Stimulated activated CD8-positive, alpha-beta memory T cell treated with anti-CD3 and anti-CD28 coated beads, Interleukin-15, amount 100 ng/mL, for 4 hours (primary cell): ENCODE results near the gene PSMB5.

ENCODE experiments used
- DNase-seq, 2 donors: peaks; one replicate each; pipeline ENCODE4 v3.0.0-alpha.2; 2020; ENCODE audit warnings: low read depth in 2 of 2

PSMB5 gene

DNA sequence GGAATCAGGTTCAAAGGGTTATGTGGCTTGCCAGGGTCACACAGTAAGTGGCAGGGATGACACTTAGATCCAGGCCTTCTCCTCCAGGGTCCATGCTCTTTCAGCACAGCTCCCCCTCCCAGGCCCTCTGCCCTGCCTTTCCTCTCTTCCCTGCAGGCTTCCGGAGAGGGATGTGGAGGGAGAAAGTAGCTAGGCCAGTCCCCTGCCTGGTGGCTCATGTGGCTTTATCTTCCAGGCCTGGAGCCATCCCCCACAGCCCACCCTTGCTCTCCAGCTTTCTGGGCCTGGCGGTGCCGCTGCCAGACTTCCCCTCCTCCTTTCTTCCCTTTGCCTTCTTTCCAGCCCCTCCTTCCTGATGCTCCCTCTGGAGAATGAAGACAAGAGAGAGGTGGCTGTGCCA is 9.1 kb upstream of the PSMB5 start:
- DNase-seq: no peak

DNA sequence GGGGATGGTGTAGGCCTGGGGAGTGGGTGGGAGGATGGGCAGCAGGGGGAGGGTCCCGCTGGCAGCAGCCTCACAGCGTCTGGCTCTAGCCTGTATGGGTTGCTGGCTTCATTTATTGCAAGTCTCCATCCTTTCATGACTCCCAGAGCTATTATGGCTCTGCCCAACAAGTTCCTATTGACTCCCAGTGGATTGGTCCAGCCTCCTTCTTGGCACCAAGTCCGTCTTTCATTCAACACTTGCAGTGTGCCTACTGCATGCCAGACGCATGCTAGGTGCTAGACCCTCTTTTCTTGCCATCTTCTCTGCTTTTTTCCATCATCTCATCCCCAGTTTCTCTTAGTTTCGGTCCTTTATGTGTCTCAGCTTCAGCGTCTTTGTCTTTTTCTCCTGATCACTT is 8.4 kb upstream of the PSMB5 start:
- no peak for DNase-seq

DNA sequence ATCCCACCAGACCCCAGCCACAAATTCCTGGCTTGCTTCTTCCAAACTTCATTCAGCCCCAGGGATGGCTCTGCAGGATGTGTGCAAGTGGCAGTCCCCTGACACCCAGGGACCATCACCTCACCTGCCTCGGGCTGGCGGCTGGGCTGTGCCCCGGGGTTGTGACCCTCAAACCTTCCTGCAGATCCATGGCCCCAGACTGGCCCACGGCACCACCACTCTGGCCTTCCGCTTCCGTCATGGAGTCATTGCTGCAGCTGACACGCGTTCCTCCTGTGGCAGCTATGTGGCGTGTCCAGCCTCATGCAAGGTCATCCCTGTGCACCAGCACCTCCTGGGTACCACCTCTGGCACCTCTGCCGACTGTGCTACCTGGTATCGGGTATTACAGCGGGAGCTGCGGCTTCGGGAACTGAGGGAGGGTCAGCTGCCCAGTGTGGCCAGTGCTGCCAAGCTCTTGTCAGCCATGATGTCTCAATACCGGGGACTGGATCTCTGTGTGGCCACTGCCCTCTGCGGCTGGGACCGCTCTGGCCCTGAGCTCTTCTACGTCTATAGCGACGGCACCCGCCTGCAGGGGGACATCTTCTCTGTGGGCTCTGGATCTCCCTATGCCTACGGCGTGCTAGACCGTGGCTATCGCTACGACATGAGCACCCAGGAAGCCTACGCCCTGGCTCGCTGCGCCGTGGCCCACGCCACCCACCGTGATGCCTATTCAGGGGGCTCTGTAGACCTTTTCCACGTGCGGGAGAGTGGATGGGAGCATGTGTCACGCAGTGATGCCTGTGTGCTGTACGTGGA is 7.7 kb upstream of the PSMB5 start, which contains the start of gene PSMB11:
Gene PSMB11, plus strand, starts transcription at position 51 of the 804 bp plus-strand sequence. Its CDS starts 14 bp downstream, at position 65.
- DNase-seq: no peak

DNA sequence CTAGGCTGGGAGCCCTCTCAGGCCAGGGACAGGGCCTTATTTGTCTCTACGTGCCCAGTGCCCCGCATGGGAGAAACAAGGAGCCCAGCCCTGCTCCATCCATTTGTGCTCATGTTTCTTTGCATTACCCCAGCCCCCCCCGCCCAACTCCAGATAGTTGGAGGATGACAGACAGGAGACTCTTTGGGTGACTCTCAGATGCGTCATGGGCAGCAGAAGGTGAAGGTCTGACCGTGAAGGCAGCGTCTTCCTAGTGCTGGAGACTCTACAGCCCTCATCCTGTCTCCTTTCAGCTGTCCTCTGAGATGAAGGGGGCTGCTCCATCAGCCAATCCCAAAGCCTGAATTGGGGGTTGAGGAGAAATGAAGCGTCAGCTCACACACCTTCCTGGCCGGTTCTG is 7.0 kb upstream of the PSMB5 start:
- DNase-seq: no peak

DNA sequence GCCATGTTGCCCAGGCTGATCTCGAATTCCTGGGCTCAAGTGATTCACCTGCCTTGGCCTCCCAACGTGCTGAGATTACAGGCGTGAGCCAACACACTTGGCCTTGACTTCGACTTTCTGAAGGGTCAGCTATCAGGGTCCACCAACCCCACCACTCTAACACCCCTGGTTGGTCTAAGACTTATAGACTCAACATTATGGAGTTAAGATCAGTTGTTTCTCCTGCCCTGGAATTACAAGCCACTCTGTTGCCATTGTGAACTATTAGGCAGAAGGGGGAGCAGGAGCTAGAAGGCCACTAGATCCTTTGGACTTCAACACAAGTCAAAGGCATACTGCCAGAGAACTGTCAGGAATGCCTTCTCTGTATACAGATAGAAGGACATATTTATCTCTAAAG is 5.4 kb upstream of the PSMB5 start:
- no peak for DNase-seq

DNA sequence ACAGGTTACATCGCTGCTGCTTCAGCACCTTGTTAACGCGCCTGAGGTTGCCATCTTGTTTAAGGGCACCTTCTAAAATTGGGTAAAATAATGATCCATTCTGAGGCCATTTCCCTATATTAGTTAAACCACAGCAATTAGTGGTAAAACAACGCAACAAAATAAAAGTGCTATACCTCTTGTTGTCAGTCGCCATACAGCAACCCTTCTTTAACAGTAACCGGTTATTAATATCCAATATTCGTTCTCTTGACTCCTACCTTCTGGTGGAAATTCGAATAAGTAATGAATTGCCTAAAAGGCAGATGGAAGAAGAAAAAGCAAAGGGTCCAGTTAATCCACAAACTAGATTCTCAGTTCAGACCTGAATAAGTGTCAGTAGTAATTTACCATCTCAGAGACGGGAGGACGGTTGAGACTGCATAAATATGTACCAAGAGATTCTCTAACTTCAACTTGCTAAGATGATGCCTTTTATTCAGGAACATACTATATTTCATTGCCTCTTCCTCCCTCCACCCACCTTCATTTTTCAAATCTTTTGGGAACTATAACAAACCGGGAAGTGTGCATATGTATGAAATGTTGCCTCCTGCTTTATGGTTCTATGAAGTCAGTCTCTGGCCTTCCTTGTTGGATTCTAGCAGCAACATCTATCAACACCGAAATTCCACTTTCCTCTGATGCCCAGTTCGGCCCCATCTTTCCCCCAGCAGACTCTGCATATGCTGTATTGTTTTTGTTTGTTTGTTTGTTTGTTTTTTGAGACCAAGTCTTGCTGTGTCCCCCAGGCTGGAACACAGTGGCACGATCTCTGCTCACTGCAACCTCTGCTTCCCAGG is 824 bp upstream of the PSMB5 start:
- no peak for DNase-seq

DNA sequence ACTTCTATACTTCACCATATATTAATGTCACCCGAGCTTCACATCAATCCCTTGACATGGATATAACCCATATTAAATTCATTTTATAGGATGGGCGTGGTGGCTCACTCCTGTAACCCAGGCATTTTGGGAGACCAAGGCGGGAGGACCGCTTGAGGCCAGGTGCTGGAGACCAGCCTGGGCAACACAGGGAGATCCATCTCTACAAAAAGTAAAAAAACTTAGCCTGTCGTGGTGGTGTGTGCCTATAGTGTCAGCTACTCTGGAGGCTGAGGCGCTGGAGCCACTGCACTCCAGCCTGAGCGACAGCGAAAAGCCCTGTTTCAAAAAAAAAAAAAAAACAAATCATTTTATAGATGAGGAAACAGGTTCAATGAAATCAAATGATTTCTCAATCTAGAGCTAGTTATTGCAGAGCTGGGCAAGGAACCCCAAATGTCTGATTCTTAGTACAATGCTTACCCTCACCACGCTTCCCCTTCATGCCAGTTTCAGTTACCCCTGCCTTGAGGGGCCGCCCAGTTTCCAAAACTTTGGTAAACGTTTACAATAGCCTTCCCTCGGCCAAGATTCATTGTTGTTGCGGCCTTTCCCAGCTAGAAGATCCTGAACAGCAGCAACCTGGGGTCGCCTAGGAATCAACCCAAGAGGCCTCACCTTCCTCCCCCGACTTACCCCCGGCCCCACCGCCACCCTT is 751 bp downstream of the PSMB5 start:
- DNase-seq: no peak

DNA sequence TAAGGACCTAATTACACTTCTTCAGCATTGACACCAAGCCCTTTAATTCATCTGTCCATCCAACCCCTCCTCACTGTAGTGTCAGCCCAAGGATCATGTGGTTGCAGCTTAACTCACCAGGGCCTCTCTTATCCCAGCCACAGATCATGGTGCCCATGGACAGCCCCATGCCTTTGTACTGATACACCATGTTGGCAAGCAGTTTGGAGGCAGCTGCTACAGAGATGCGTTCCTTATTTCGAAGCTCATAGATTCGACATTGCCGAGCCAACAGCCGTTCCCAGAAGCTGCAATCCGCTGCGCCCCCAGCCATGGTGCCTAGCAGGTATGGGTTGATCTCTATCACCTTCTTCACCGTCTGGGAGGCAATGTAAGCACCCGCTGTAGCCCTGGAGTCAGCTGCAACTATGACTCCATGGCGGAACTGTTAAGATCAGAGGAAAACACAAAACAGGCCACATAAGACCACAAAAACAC is 1.4 kb downstream of the PSMB5 start:
- DNase-seq: no peak

DNA sequence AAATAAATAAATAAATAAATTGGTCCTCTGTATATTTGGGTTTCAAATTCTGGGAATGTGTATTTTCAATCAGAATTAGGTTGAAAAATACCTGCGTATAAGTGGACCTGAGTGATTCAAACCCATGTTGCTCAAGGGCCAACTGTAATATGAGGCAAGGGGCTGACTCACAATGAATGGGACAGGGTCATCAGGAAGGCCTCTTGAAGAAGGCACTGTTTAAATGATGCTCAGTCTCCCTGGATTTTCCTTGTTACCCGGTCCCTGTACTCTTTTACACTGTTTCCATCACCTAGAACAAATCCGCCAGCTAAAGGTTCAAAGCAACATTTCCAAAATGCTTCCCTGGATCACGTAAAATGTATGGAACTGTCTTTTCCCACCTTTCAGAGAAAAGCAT is 3.8 kb downstream of the PSMB5 start:
- no peak for DNase-seq

DNA sequence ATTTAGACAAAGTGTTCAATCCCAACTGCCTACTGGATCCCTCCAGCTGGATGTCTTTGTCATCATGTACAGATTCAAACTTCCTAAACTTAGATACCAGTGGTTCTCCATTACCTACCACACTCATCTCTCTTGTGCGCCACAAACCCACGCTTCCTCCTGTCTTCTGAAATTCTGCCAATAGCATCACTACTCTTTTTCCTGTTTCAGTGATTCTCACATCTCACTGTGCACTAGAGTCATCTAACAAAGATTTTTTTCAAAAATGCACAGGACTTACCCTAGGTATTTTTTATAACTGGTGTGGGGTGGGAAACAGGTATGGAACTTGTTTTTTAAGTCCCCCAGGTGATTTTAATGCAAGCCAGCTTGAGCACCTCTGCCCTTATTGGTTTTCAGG is 5.9 kb downstream of the PSMB5 start:
- DNase-seq: no peak

DNA sequence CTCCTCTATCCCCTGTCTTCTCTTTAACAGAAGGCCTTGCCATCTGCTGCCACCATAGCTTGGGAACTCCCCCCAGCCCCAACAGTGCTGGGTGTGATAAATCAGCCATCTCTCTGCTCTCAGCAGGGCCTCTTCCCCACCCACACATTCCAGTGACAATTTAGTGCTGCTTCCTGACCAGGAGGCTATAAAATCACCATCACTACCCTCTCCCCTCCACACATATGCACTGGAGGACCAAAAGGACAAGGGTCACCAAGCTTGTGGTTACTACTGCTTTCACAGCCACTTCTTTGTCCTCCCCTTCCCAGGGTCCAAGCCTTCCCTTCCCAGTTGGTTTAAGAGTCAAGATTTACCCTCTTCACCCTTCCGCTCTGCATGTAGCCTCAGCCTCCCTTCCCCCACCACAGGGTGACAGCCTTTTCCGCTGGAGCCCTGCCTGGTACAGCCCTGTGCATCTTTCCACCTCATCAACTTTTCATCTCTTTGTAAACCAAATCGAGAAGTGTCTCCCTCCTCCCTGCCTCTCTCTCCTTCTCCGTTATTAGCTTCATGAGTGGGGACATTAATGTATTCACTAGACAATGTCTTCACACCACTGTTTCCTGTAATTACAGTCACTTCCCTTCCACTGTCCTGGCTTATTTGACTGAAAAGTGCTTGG is 9.4 kb downstream of the PSMB5 start:
- DNase-seq: no peak

DNA sequence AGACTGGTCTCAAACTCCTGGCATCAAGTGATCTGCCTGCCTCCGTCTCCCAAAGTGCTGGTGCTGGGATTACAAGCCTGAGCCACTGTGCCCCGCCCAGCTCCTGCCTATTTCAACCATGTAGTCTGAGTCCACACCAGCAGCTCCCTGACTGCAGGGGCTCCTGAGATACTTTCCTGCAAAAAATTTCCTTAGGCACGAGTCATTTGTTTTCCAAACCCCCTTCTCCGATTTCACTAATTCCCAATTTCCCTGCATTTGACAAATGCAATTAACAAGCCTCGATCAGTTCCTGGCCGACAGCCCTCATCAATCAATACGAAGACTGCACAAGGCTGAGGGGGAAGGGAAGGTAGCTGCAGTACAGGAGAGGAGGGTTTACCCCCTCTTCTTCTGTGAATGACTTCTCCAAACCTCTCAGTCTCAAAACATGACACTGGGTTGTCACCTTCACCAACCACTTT is 10.1 kb downstream of the PSMB5 start:
- DNase-seq: no peak

DNA sequence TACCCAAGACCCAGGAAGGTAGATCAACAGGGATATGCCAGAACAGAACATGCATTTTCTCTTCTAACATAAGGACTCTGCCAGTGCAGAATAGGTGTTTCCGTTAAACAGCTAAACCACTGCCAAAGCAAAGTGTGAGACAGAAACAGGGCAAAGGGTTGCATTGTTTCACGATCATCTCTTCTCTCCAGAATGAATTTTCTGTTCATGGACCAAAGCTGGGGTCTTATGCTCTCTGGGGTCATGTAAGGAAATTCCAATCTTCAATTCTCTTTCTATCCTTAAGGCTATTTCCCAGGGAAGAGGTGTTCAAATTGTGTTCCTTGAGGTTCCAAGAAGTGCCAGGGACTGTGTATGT is 10.9 kb downstream of the PSMB5 start:
- DNase-seq: no peak

DNA sequence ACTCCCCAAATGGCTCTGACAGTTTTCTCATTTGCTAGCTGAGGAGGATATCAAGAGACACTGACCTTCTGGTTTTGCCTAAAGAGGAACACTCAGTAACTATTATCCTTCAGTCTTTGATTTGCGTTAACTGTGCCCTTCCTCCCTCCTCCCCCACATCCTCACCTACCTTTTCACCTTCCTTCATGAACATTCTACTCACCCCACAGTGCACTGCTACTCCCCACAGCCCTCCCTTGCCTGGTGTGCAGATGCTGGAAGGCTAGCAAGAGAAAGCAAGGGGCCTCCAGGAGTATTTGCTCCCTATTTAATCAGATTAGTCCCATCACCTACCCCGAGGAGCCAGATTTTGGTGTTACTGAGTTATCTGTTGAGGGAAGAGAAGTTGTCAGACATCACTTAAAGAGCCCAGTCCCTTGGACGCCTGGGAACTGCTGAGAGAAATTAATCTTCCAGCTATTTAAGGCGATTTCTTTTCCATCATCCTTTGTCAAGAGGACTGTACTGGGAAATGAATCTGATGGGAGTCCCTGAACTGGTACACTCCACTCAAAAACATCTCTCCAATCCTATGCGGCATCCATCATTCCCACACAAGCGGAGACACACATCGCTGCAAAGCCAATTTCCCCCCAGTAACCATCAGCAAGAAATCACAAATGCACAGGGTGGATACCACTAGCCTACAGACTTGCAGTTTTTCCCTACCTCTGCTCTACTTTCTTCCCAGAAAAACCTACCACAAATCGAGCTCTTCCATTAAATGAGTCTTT is 11.5 kb downstream of the PSMB5 start:
- no peak for DNase-seq

DNA sequence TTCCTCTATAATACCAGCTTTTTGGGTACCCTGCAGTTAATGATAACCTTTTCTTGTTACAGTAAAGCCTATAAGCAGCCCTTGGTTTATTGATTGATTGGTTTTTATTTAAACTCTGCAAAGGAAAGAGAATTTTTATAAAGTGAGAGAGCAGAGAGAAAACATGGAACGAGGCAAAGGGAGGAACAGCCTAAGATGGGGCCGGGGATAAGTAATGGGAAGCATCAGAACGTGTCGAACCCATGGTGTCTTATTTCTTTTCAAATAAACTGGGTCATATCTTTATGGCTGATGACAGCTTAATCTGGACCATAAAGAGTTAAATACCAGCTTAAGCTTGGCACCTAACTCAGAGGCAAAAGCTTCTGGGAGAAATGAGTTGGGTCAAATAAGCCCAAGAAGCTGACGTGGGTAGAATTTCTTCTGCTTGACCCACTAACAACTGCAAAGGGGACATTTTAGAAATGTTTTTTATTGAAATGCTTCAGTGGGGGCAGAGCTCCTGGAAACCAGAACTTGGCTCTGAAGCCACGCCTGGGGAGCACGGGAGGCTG is 12.7 kb downstream of the PSMB5 start:
- no peak for DNase-seq

DNA sequence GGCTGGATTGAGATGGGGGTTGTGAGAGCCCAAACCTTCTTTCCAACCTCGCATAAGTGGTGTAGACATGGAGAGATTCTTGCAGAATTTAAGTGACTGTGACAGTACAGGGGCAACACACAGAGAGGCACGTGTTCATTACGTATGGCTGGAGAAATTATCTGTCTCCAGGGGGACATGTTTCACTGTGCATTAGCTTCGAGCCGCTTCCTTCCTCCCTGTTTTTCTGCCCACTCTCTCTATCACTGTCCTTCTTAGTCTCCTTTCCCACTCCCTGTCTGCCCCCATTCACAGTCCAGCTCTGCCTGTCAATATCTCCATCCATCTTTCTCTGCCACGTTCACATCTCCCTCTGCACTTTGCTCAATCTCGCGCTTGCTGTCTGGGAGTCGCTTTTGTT is 13.3 kb downstream of the PSMB5 start:
- no peak for DNase-seq

DNA sequence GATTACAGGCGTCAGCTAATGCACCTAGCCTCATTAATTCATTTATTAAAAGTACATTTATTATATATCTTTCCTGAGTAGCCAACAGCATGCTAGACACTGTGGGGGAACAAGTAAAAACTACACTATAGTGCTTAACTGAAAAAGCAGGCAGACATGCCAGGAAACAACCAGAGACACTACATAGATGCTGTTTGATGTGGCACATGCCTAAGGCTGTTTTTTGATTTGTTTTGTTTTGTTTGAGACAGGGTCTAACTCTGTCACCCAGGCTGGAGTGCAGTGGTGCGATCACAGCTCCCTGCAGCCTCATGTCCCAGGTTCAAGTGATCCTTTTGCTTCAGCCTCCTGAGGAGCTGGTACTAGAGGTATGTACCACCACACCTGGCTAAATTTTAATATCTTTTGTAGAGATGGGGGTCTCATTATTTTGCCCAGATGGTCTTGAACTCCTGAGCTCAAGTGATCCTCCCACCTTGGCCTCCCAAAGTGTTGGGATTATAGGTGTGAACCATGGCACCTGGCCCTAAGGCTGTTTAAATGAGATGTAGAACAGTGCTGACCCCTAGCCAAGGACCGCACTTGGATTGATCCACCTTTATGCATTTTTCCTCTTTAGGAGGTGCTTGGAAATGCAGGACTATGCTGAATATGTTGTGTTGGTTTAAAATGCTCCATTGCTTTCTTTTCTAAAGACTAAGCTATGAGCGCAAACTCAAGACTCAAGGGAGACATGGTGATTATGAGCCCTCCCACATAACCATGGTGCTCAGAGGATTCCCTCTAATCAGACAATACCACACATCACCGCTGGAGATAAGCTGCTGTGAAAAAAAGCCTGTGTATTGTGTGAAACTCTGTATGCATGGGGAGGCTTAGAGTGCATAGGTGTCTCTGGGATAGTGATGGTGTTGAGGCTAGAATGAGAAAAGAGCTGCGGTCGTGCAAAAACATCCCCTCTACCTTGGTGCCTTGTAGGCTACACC is 14.3 kb downstream of the PSMB5 start:
- DNase-seq: no peak

DNA sequence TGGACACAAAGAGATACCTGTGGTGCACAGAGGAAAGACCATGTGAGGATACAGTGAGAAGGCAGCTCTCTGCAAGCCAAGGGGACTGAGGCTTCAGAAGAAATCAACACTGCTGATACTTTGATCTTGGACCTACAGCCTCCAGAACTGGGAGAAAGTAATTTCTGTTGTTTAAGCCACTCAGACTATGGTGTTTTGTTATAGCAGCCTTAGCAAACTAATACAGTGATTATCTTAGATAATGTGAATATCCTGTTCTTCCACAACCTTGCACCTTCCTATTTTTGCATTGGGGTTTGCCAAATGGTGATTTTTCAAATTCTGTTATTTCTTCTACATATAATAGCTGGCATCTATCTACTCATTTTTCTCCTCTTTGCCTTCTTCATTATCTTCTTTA is 16.6 kb downstream of the PSMB5 start:
- DNase-seq: no peak

DNA sequence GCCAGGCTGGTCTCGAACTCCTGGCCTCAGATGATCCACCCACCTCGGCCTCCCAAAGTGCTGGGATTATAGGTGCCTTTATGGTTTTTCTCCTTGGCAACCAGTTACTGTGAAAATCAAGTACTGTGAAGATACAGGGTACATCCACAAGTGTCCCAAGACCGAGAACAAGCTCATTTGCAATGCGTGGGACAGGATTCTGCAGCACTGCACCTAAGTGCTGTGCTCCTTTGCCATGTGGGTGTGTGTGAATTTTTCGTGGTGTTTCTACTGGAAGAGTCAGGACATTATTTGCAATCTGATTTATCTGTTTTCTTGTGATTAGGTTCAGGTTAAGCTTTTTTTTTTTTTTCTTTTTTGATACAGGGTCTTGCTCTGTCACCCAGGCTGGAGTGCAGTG is 17.6 kb downstream of the PSMB5 start:
- no peak for DNase-seq
